Activated T-helper 2 cell treated with anti-CD3 and anti-CD28 coated beads, Interferon-gamma antibody, Interleukin-2, Interleukin-4, amounts not matched to agents 10 μg/mL and 5 μg/mL and 100 μg/mL, durations not matched to agents 14 hours and 24 hours and 36 hours (primary cell): ENCODE results near the gene EBNA1BP2. TPM values are rescaled to one million over a fixed set of nuclear protein-coding genes. Genes with fewer than 3 reads are reported as not detected.
"Not testable (repeated sequence)": the region's sequence is repeated elsewhere in the genome, so short reads cannot be mapped to it uniquely, and the experiment has no call there.

Experiments
- DNase-seq: peaks from one replicate; pipeline ENCODE4 v3.0.0; 2021; ENCODE audit warnings: low spot score
- H3K27ac Mint-ChIP-seq: one replicate; pipeline ENCODE4 v1.8.0; 2021; ENCODE audit warnings: mixed read lengths
- H3K27me3 Mint-ChIP-seq: one replicate; pipeline ENCODE4 v1.8.0; 2021; ENCODE audit warnings: low read depth, mixed read lengths
- H3K36me3 Mint-ChIP-seq: one replicate; pipeline ENCODE4 v1.8.0; 2021; ENCODE audit warnings: low read depth, mixed read lengths
- H3K4me1 Mint-ChIP-seq: one replicate; pipeline ENCODE4 v1.8.0; 2021; ENCODE audit warnings: low read depth, mixed read lengths
- H3K4me3 Mint-ChIP-seq: one replicate; pipeline ENCODE4 v1.8.0; 2021; ENCODE audit warnings: low read depth, mild to moderate bottlenecking, moderate library complexity, mixed read lengths
- H3K9me3 Mint-ChIP-seq: one replicate; pipeline ENCODE4 v1.8.0; 2021; ENCODE audit warnings: mixed read lengths
- intact Hi-C: fragments of 100-400 bp; cut with micrococcal nuclease; formaldehyde crosslinking; loops from one replicate; pipeline ENCODE4 v1.15.1; 2023
- total RNA-seq: library from RNA; stranded (reverse); gene quantifications from 2 replicates; pipeline ENCODE4 v1.2.3, GENCODE V29; 2022

The EBNA1BP2 gene
- total RNA-seq, 1 donor from 2014 or later = 104 TPM

DNA sequence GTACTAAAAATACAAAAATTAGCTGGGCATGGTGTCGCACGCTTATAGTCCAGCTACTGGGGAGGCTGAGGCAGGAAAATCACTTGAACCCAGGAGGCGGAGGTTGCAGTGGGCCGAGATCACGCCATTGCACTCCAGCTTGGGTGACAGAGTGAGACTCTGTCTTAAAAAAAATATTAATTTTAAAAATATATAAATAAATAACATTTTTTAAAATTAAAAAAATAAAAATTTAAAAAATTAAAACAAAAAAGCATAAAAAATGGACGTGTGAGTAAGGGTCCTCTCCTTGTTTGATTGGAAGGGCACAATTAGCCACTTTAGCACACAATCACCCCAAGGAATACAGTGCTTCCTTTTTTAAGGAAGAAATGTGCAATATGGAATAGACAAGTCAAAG, 18.6 kb downstream of the EBNA1BP2 start:
- no peak overlapping the region for H3K27ac Mint-ChIP-seq
- intact Hi-C loops = no loop called here
- H3K27me3 Mint-ChIP-seq = peaks cover 20% of the 10 kb centered on the region
- H3K4me3 Mint-ChIP-seq = no peak overlapping the region
- H3K9me3 Mint-ChIP-seq = no peaks in the 10 kb centered on the region
- H3K4me1 Mint-ChIP-seq = no peaks in the 10 kb centered on the region
- no peaks in the 10 kb centered on the region for H3K36me3 Mint-ChIP-seq
- no peak for DNase-seq

- no peak overlapping the region for H3K4me3 Mint-ChIP-seq
- no peaks in the 10 kb centered on the region for H3K4me1 Mint-ChIP-seq
- peaks cover 23% of the 10 kb centered on the region for H3K27me3 Mint-ChIP-seq
- intact Hi-C loops = no loop called here
- H3K36me3 Mint-ChIP-seq = no peaks in the 10 kb centered on the region
- no peak for DNase-seq
- no peaks in the 10 kb centered on the region for H3K9me3 Mint-ChIP-seq
- no peak overlapping the region for H3K27ac Mint-ChIP-seq
Observed at GRCh38 chr1:43152866-43153265, 19.2 kb downstream of the EBNA1BP2 start.

DNA sequence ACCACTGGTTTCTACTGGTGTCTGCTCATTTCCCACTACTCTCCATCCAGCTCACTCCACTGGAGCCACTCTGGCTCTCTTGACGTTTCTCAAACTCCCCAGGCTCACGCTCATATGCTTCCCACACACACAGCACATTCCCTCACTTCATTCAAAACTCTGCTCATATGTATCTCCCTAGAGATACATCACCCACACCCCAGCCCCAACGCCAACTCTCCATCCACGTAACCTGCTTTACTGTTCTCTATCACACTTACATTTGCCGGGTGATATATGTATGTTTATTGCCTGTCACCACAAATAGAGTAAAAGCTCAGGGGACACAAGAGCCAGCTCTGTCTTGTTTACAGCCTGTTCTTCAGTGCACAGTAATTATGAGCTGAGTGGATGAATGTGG, 22.2 kb downstream of the EBNA1BP2 start:
- H3K27me3 Mint-ChIP-seq = peaks cover 40% of the 10 kb centered on the region
- H3K27ac Mint-ChIP-seq = no peak overlapping the region
- H3K4me3 Mint-ChIP-seq = no peak overlapping the region
- no peak for DNase-seq
- intact Hi-C loops = no loop called here
- no peaks in the 10 kb centered on the region for H3K4me1 Mint-ChIP-seq
- no peaks in the 10 kb centered on the region for H3K36me3 Mint-ChIP-seq
- H3K9me3 Mint-ChIP-seq = no peaks in the 10 kb centered on the region

DNA sequence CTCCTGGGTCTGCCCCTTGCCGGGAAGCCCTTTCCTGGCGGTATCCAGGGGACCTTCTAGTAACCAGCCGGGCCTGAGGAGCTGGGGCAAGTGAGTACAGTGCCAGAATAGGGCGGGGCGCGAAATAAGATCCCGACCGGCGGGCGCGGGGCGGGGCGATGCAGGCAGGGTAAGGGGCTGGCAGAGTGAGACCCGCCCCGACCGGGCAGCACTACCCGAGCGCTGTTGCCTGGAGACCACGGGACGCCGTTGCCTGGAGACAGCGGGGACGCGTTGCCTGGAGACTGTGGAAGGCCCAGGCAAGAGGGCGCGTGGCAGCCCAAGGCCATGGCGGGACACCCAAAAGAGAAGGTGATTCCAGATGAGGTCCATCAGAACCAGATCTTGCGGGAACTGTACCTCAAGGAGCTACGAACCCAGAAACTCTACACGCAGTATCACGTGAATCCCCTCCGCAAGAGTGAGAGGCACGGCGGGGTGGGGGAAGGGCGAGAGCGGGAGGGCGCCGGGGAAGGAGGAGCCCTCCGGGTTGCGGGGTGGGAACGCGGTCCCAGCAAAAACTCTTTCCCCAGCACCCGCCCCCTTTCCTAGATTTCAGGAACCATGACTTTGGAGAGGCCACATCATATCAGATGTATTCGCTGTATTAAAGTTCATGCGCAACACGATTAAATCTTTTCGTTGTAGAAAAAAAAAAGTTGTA, 24.3 kb downstream of the EBNA1BP2 start:
- H3K27me3 Mint-ChIP-seq = peaks cover 54% of the 10 kb centered on the region
- no peaks in the 10 kb centered on the region for H3K36me3 Mint-ChIP-seq
- no peaks in the 10 kb centered on the region for H3K4me1 Mint-ChIP-seq
- H3K27ac Mint-ChIP-seq = no peak overlapping the region
- no peak overlapping the region for H3K4me3 Mint-ChIP-seq
- DNase-seq = peak; percentile 23
- intact Hi-C loops = no loop called here
- H3K9me3 Mint-ChIP-seq = no peaks in the 10 kb centered on the region

- H3K4me1 Mint-ChIP-seq = no peaks in the 10 kb centered on the region
- no peak overlapping the region for H3K4me3 Mint-ChIP-seq
- DNase-seq = no peak
- no peaks in the 10 kb centered on the region for H3K36me3 Mint-ChIP-seq
- no peaks in the 10 kb centered on the region for H3K9me3 Mint-ChIP-seq
- intact Hi-C loops = no loop called here
- H3K27ac Mint-ChIP-seq = no peak overlapping the region
- peaks cover 51% of the 10 kb centered on the region for H3K27me3 Mint-ChIP-seq
Observed at GRCh38 chr1:43144237-43144636, 27.9 kb downstream of the EBNA1BP2 start.

DNA sequence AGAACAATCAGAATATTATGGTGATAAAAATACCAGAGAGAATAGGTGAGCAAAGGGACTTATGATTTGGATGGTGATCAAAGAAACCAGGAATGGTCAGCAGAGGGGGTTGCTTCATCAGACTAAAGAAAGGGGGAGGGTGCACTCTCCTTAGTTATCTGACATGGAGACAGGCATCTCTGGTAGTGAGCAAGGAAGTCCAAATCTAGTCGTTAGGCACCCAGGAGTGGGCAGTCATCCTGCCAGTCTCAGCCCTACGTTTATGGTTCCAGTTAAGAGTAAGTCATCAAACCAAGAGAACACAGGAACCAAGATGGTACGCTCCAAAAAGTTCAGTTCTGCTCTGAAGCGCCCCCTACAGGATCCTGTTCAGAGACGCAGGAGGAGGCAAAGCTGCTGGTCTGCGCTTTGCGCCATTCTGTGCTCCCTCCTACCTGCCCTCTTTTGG, 28.6 kb downstream of the EBNA1BP2 start:
- DNase-seq = no peak
- H3K27ac Mint-ChIP-seq = no peak overlapping the region
- H3K9me3 Mint-ChIP-seq = no peaks in the 10 kb centered on the region
- H3K4me1 Mint-ChIP-seq = no peaks in the 10 kb centered on the region
- peaks cover 44% of the 10 kb centered on the region for H3K27me3 Mint-ChIP-seq
- intact Hi-C loops = no loop called here
- H3K36me3 Mint-ChIP-seq = no peaks in the 10 kb centered on the region
- H3K4me3 Mint-ChIP-seq = no peak overlapping the region

- H3K36me3 Mint-ChIP-seq = no peaks in the 10 kb centered on the region
- H3K27me3 Mint-ChIP-seq = peaks cover 30% of the 10 kb centered on the region
- intact Hi-C loops = no loop called here
- H3K9me3 Mint-ChIP-seq = no peaks in the 10 kb centered on the region
- no peak overlapping the region for H3K4me3 Mint-ChIP-seq
- no peaks in the 10 kb centered on the region for H3K4me1 Mint-ChIP-seq
- DNase-seq = no peak
- no peak overlapping the region for H3K27ac Mint-ChIP-seq
Observed at GRCh38 chr1:43140583-43140982, 31.5 kb downstream of the EBNA1BP2 start.

DNA sequence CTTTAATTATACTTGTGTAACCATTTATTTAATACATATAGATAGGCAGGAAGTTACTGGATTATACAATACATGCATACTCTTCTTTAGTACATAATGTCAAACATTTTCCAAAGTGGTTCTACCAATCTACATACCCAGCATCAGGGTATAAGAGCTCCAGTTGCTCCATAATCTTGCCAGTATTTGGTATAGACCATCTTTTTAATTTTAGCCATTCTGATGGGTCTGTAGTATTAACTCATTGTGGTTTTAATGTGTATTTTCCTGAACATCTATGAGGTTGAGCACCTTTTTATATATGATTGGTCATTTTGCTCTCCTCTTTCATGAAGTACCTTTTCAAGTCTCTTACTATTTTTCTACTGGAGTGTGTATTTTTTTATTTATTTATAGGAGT, 32.1 kb downstream of the EBNA1BP2 start:
- DNase-seq = no peak
- Mint-ChIP-seq H3K36me3 (no peaks in the 10 kb centered on the region), H3K9me3 (no peaks in the 10 kb centered on the region), H3K27ac (no peak overlapping the region), H3K27me3 (peaks cover 24% of the 10 kb centered on the region), H3K4me3 (no peak overlapping the region), H3K4me1 (no peaks in the 10 kb centered on the region)
- intact Hi-C loops = no loop called here

GRCh38 chr1:43139295-43139694, 32.8 kb downstream of the EBNA1BP2 start:
- intact Hi-C loops, H3K27ac Mint-ChIP-seq, DNase-seq, H3K9me3 Mint-ChIP-seq, H3K4me1 Mint-ChIP-seq, H3K36me3 Mint-ChIP-seq, H3K4me3 Mint-ChIP-seq: not testable (repeated sequence)
- peaks cover 20% of the 10 kb centered on the region for H3K27me3 Mint-ChIP-seq

DNA sequence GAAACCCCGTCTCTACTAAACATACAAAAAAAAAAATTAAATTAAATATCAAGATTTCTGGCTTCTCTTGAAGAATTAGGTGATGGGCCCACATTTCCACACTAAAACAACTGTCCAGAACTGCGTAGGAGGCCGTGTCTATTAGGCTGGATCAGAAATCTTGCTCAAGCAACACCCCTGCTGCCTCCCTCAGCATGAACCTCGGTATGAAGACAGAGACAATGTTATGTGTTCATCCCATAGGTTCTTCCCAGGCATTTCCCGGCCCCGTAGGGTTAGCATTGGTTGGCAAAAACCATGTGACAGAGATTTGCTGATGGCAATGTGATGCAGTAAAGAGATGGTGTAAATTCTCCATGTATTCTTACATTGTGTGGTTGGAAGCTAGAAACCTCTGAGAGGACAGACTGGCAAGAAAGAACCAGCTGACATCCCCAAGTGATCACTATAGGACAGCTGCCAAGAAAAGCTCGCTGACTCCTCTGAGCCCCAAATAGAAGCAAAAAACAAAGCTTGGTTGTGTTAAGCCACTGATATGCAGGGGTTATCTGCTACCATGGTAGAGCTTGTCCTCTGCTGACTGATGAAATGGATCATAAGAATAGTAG, 34.5 kb downstream of the EBNA1BP2 start:
- DNase-seq = no peak
- H3K4me1 Mint-ChIP-seq = no peaks in the 10 kb centered on the region
- H3K9me3 Mint-ChIP-seq = no peaks in the 10 kb centered on the region
- no peaks in the 10 kb centered on the region for H3K36me3 Mint-ChIP-seq
- no peak overlapping the region for H3K27ac Mint-ChIP-seq
- intact Hi-C loops = no loop called here
- H3K27me3 Mint-ChIP-seq = peaks cover 18% of the 10 kb centered on the region
- no peak overlapping the region for H3K4me3 Mint-ChIP-seq

DNA sequence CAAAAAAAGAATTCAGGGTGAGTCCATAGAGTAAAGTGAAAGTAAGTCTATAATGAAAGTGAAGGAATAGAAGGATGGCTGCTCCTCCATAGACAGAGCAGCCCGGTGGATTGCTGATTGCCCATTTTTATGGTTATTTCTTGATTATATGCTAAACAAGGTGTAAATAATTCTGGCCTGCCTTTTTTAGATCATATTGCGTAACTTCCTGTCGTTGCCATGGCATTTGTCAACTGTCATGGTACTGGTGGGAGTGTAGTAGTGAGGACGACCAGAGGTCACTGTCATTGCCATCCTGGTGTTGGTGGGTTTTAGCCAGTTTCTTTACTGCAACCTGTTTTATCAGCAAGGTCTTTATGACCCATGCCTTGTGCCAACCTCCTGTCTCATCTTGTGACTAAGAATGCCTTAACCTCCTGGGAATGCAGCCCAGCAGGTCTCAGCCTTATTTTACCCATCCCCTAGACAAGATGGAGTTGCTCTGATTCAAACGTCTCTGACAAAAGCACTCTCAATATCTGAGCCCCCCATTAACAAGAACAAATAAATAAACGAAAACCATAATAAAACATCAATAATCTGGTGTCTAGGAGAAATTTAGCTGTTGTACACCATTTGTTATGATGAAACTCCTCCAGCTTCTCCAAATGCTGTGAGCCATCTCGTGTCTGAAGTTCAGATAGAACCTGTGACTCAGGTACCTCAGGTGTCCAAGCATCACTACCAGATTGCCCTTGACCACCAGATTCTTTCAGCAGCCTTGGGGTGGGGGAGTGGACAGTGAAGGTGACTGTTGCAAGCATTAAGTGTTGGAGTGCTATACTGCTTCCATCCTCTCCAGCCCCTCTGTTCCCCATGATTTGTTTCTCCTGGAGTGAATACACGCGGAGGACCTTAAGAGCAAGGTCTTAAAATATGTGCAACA, 36.0 kb downstream of the EBNA1BP2 start:
- Mint-ChIP-seq H3K36me3 (no peaks in the 10 kb centered on the region), H3K27ac (no peak overlapping the region), H3K27me3 (peaks cover 16% of the 10 kb centered on the region), H3K9me3 (no peaks in the 10 kb centered on the region), H3K4me1 (no peaks in the 10 kb centered on the region), H3K4me3 (no peak overlapping the region)
- no peak for DNase-seq
- intact Hi-C loops = no loop called here

DNA sequence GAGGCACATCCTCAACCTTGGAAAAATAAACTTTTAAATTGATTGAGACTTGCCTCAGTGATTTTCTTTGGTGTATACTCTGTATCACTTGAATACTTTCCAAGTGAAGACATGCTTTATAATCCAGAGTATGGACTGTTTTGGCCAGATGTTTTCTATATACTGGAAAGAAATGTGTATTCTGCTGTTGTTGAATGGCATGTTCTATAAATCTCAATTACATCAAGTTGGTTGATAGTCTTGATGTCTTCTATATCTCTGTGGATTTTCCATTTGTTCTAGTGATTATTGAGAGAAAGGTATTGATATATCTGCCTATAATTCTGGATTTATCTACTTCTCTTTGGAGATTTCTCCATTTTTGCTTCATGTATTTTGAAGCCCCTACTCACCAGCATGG, 37.5 kb downstream of the EBNA1BP2 start:
- Mint-ChIP-seq H3K36me3 (no peaks in the 10 kb centered on the region), H3K27me3 (peaks cover 17% of the 10 kb centered on the region), H3K27ac (no peak overlapping the region), H3K4me1 (no peaks in the 10 kb centered on the region), H3K9me3 (no peaks in the 10 kb centered on the region), H3K4me3 (no peak overlapping the region)
- DNase-seq = no peak
- intact Hi-C loops = no loop called here

DNA sequence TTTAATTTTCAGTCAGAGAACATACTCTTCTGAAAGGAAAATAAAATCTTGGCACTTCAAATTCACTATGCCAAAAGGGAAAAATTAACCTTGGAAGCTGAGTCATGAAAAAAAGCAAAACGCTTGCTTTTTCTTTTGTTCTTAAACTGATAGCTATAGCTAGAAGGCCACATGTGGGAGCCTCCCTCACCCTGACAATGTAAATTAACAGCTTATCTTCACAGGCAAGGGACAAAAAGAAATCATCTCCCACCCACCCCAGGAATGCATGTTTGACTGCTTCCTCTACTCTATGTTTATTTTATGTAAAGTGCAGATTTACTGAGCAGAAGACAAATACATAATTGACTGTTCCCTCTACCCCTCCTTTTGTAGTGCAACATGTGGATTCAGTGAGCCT, 38.0 kb downstream of the EBNA1BP2 start:
- no peak overlapping the region for H3K4me3 Mint-ChIP-seq
- no peaks in the 10 kb centered on the region for H3K36me3 Mint-ChIP-seq
- DNase-seq = no peak
- no peak overlapping the region for H3K27ac Mint-ChIP-seq
- intact Hi-C loops = no loop called here
- H3K9me3 Mint-ChIP-seq = no peaks in the 10 kb centered on the region
- peaks cover 17% of the 10 kb centered on the region for H3K27me3 Mint-ChIP-seq
- no peaks in the 10 kb centered on the region for H3K4me1 Mint-ChIP-seq
